ENCODE data around the gene PLEKHA6. TPM values are rescaled to one million over a fixed set of nuclear protein-coding genes. Genes with fewer than 3 reads are reported as not detected.

PLEKHA6 gene
- total RNA-seq, 4 donors from 2014 or later: 8.7 to 17.8 (median 11.4) TPM

- Histone ChIP-seq H3K9me3 (no peaks in the 10 kb centered on the region), H3K4me1 (peaks cover 0 to 36% (median 7%) of the 10 kb centered on the region in 3 donors), H3K27me3 (peaks cover 47% of the 10 kb centered on the region), H3K4me3 (peak overlapping the region in 1 of 2 donors; percentile 25), H3K36me3 (no peaks in the 10 kb centered on the region), H3K27ac (peak overlapping the region in 3 of 4 donors; percentile 53 to 68 (median 54))
- no peak for ATAC-seq
- 36 to 68% methylated on average over 2 of the region's 6 CpGs for WGBS, 2 donors (ENCODE audit: low coverage in 1 of 2)
- TF ChIP-seq POLR2A (IDR thresholded peaks at IDR 0.05) (no peak), POLR2AphosphoS5 (IDR thresholded peaks at IDR 0.05) (no peak), EP300 (IDR thresholded peaks at IDR 0.05) (no peak)
Measured at GRCh38 chr1:204350312-204350711, 9.4 kb downstream of the PLEKHA6 start.

- TF ChIP-seq EP300 (IDR thresholded peaks at IDR 0.05) (no peak), POLR2AphosphoS5 (IDR thresholded peaks at IDR 0.05) (no peak), POLR2A (IDR thresholded peaks at IDR 0.05) (no peak), CTCF (IDR thresholded peaks at IDR 0.05) (no peak)
- H3K4me3 ChIP-seq: no peak overlapping the region
- no peaks in the 10 kb centered on the region for H3K9me3 ChIP-seq
- peaks cover 0 to 36% (median 7%) of the 10 kb centered on the region in 3 donors for H3K4me1 ChIP-seq
- ATAC-seq: no peak
- no peaks in the 10 kb centered on the region for H3K36me3 ChIP-seq
- 72 to 95% methylated on average over 4 to 6 of the region's 7 CpGs for WGBS, 2 donors (ENCODE audit: low coverage in 1 of 2)
- peak overlapping the region in 2 of 4 donors; percentile 51 to 54 for H3K27ac ChIP-seq
- H3K27me3 ChIP-seq: peaks cover 44% of the 10 kb centered on the region
Measured at GRCh38 chr1:204349602-204350001, 10.1 kb downstream of the PLEKHA6 start.

GRCh38 chr1:204348722-204349121 is 11.0 kb downstream of the PLEKHA6 start:
- Histone ChIP-seq H3K4me3 (no peak overlapping the region), H3K9me3 (no peaks in the 10 kb centered on the region), H3K27ac (peak overlapping the region in 3 of 4 donors; percentile 38 to 54 (median 51)), H3K27me3 (peaks cover 46% of the 10 kb centered on the region), H3K36me3 (no peaks in the 10 kb centered on the region), H3K4me1 (peaks cover 0 to 36% (median 7%) of the 10 kb centered on the region in 3 donors)
- ATAC-seq: peak; percentile 83
- WGBS, 2 donors (ENCODE audit: low coverage in 1 of 2): 50% methylated on average over 1 of the region's 6 CpGs; no CpG with 5 or more reads in 1 of the 2 donors
- TF ChIP-seq POLR2AphosphoS5 (IDR thresholded peaks at IDR 0.05) (no peak), CTCF (IDR thresholded peaks at IDR 0.05) (no peak), POLR2A (IDR thresholded peaks at IDR 0.05) (no peak), EP300 (IDR thresholded peaks at IDR 0.05) (no peak)

- Histone ChIP-seq H3K4me3 (no peak overlapping the region), H3K4me1 (peaks cover 0 to 36% (median 7%) of the 10 kb centered on the region in 3 donors), H3K36me3 (no peaks in the 10 kb centered on the region), H3K9me3 (no peaks in the 10 kb centered on the region), H3K27ac (peak overlapping the region in 3 of 4 donors; percentile 38 to 54 (median 51)), H3K27me3 (peaks cover 46% of the 10 kb centered on the region)
- TF ChIP-seq CTCF (IDR thresholded peaks at IDR 0.05) (no peak), EP300 (IDR thresholded peaks at IDR 0.05) (no peak), POLR2AphosphoS5 (IDR thresholded peaks at IDR 0.05) (no peak), POLR2A (IDR thresholded peaks at IDR 0.05) (no peak)
- ATAC-seq: no peak
- 69 to 100% methylated on average over 2 to 6 of the region's 6 CpGs for WGBS, 2 donors (ENCODE audit: low coverage in 1 of 2)
Measured at GRCh38 chr1:204348242-204348641, 11.5 kb downstream of the PLEKHA6 start.

- no peak overlapping the region for H3K4me3 ChIP-seq
- TF ChIP-seq POLR2A (IDR thresholded peaks at IDR 0.05) (no peak), EP300 (IDR thresholded peaks at IDR 0.05) (no peak), POLR2AphosphoS5 (IDR thresholded peaks at IDR 0.05) (no peak), CTCF (IDR thresholded peaks at IDR 0.05) (no peak)
- ATAC-seq: no peak
- H3K27me3 ChIP-seq: peaks cover 52% of the 10 kb centered on the region
- no peaks in the 10 kb centered on the region for H3K9me3 ChIP-seq
- H3K27ac ChIP-seq: no peak overlapping the region
- no peaks in the 10 kb centered on the region for H3K36me3 ChIP-seq
- H3K4me1 ChIP-seq: peaks cover 0 to 36% (median 6%) of the 10 kb centered on the region in 3 donors
- 85% methylated on average over 2 of the region's 6 CpGs; no CpG with 5 or more reads in 1 of the 2 donors for WGBS, 2 donors (ENCODE audit: low coverage in 1 of 2)
Measured at GRCh38 chr1:204345941-204346645, 13.6 kb downstream of the PLEKHA6 start.
